SK-N-SH treated with all-trans-retinoic acid at 6 μM for 48 hours (cell line): ENCODE data around the gene GPER1.

ENCODE experiments used
- ATAC-seq: fragments of 200-7000 bp; cut with Tn5 transposase; 3 replicates; pipeline ENCODE4 v1.9.1; 2020; ENCODE audit warnings: mild to moderate bottlenecking, moderate library complexity
- ARNTL ChIP-seq: fragments of 450-650 bp; formaldehyde crosslinking; IDR thresholded peaks from 2 replicates; pipeline ENCODE4 v1.5.0; 2020; ENCODE audit warnings: low read depth, mild to moderate bottlenecking, moderate library complexity, borderline replicate concordance
- BACH2 ChIP-seq: fragments of 250-450 bp; sonication (Bioruptor Pico); IDR thresholded peaks from 2 replicates; pipeline ENCODE4 v1.9.0; 2021; ENCODE audit warnings: mild to moderate bottlenecking, borderline replicate concordance
- CREB5 ChIP-seq: fragments of 250-450 bp; sonication (Bioruptor Pico); IDR thresholded peaks from 2 replicates; pipeline ENCODE4 v1.5.1; 2020; ENCODE audit warnings: low read depth, mild to moderate bottlenecking, moderate library complexity
- CSDC2 ChIP-seq: fragments of 250-450 bp; sonication (Bioruptor Pico); IDR thresholded peaks from 2 replicates; pipeline ENCODE4 v1.5.0; 2020; ENCODE audit warnings: mild to moderate bottlenecking, moderate library complexity
- CSRNP3 ChIP-seq: fragments of 250-450 bp; sonication (Bioruptor Pico); IDR thresholded peaks from 2 replicates; pipeline ENCODE4 v1.5.1; 2021; ENCODE audit warnings: mild to moderate bottlenecking, moderate library complexity
- GLIS3 ChIP-seq: fragments of 250-450 bp; sonication (Bioruptor Pico); IDR thresholded peaks from 2 replicates; pipeline ENCODE4 v1.5.0; 2020; ENCODE audit warnings: mild to moderate bottlenecking, moderate library complexity
- OSR1 ChIP-seq: fragments of 250-450 bp; sonication (Bioruptor Pico); IDR thresholded peaks from 2 replicates; pipeline ENCODE4 v1.8.0; 2022; ENCODE audit warnings: moderate library complexity, mild to moderate bottlenecking, inconsistent platforms
- PATZ1 ChIP-seq: fragments of 250-450 bp; sonication (Bioruptor Pico); IDR thresholded peaks from 2 replicates; pipeline ENCODE4 v1.8.0; 2020; ENCODE audit warnings: mild to moderate bottlenecking, moderate library complexity, borderline replicate concordance
- RARB ChIP-seq: fragments of 250-450 bp; sonication (Bioruptor Pico); IDR thresholded peaks from 2 replicates; pipeline ENCODE4 v1.8.0; 2021; ENCODE audit warnings: mild to moderate bottlenecking, moderate library complexity
- SNAI2 ChIP-seq: fragments of 250-450 bp; sonication (Bioruptor Pico); IDR thresholded peaks from 2 replicates; pipeline ENCODE4 v1.5.0; 2020; ENCODE audit warnings: mild to moderate bottlenecking, moderate library complexity
- TOX ChIP-seq: fragments of 250-450 bp; sonication (Bioruptor Pico); IDR thresholded peaks from 2 replicates; pipeline ENCODE4 v1.8.0; 2021; ENCODE audit warnings: mild to moderate bottlenecking, moderate library complexity, borderline replicate concordance
- TSHZ2 ChIP-seq: fragments of 250-450 bp; sonication (Bioruptor Pico); IDR thresholded peaks from 2 replicates; pipeline ENCODE4 v1.5.0; 2020; ENCODE audit warnings: mild to moderate bottlenecking, moderate library complexity
- ZC3H10 ChIP-seq: fragments of 250-450 bp; sonication (Bioruptor Pico); IDR thresholded peaks from 2 replicates; pipeline ENCODE4 v1.5.1; 2021; ENCODE audit warnings: mild to moderate bottlenecking, moderate library complexity
- ZFP30 ChIP-seq: fragments of 450-650 bp; formaldehyde crosslinking; IDR thresholded peaks from 2 replicates; pipeline ENCODE4 v1.5.0; 2022; ENCODE audit warnings: mild to moderate bottlenecking, moderate library complexity
- ZNF70 ChIP-seq: fragments of 450-650 bp; formaldehyde crosslinking; IDR thresholded peaks from 2 replicates; pipeline ENCODE4 v1.5.0; 2020; ENCODE audit warnings: mild to moderate bottlenecking, moderate library complexity
- ZNF8 ChIP-seq: fragments of 450-650 bp; formaldehyde crosslinking; IDR thresholded peaks from 2 replicates; pipeline ENCODE4 v1.5.0; 2020; ENCODE audit warnings: mild to moderate bottlenecking, moderate library complexity

The GPER1 gene

GRCh38 chr7:1091644-1092027, 3.7 kb downstream of the GPER1 start (continued):
- no peak for TF ChIP-seq CSRNP3
- no peak for TF ChIP-seq GLIS3 (CRISPR knock-in tag)

GRCh38 chr7:1092161-1092632, 4.3 kb downstream of the GPER1 start:
- TF ChIP-seq ZNF8 (CRISPR knock-in tag) (no peak), CSRNP3 (no peak), TSHZ2 (CRISPR knock-in tag) (no peak), CSDC2 (CRISPR knock-in tag) (no peak), BACH2 (no peak), ARNTL (CRISPR knock-in tag) (no peak)
- ATAC-seq, result no peak

- no peak for ATAC-seq
- TF ChIP-seq BACH2 (no peak), ZFP30 (no peak), PATZ1 (no peak), ZNF70 (CRISPR knock-in tag) (no peak), RARB (CRISPR knock-in tag) (no peak)
Measured at GRCh38 chr7:1092806-1093501, 5.0 kb downstream of the GPER1 start.

GRCh38 chr7:1093502-1093843, 5.6 kb downstream of the GPER1 start:
- no peak for ATAC-seq
- TF ChIP-seq ZFP30 (no peak), TSHZ2 (CRISPR knock-in tag) (no peak)

- TF ChIP-seq CSDC2 (CRISPR knock-in tag), result no peak
- no peak for TF ChIP-seq TOX (CRISPR knock-in tag)
- TF ChIP-seq SNAI2, result no peak
- no peak for TF ChIP-seq GLIS3 (CRISPR knock-in tag)
- TF ChIP-seq OSR1 (CRISPR knock-in tag), result no peak
- TF ChIP-seq CSRNP3, result no peak
- no peak for TF ChIP-seq ZC3H10 (CRISPR knock-in tag)
- no peak for TF ChIP-seq CREB5 (CRISPR knock-in tag)
- TF ChIP-seq, all 23 proteins: peak for 0
Measured at GRCh38 chr7:1093916-1094508, 6.1 kb downstream of the GPER1 start.

More at GRCh38 chr7:1093916-1094508, 6.1 kb downstream of the GPER1 start:
- ATAC-seq, result no peak
